CD14-positive monocyte (primary cell): ENCODE data around the gene TBC1D16. TPM values are rescaled to one million over a fixed set of nuclear protein-coding genes. Genes with fewer than 3 reads are reported as not detected.

Experiments used
- DNase-seq, 3 donors: peaks; one replicate each; pipeline ENCODE4 v3.0.0-alpha.2; 2011 to 2022
- H2AFZ ChIP-seq: 2 replicates; pipeline ENCODE4 v1.6.0; 2012; ENCODE audit warnings: mild to moderate bottlenecking, low read depth, low read length, inconsistent platforms; ENCODE audit not compliant: insufficient read depth, poor library complexity, severe bottlenecking
- H3K27ac ChIP-seq, 2 donors: 1 replicate in 1 of 2; 2 replicates in 1 of 2; pipeline ENCODE4 v1.5.1; 2012 to 2013; ENCODE audit warnings: low read length in 2 of 2, control low read depth in 1 of 2, inconsistent platforms in 1 of 2, low read depth in 1 of 2, mild to moderate bottlenecking in 1 of 2
- H3K27me3 ChIP-seq, 2 donors: one replicate each; pipeline versions ENCODE4 v1.6.0 to v1.6.1; 2011 to 2013; ENCODE audit warnings: low read length in 2 of 2; ENCODE audit not compliant: control insufficient read depth in 2 of 2, insufficient read depth in 2 of 2
- H3K36me3 ChIP-seq, 2 donors: replicated peaks in 1 of 2; 1 replicate in 1 of 2; 2 replicates in 1 of 2; pipeline versions ENCODE4 v1.5.1 to v1.6.1; 2012 to 2013; ENCODE audit warnings: low read length in 2 of 2, control low read depth in 1 of 2, inconsistent platforms in 1 of 2, mild to moderate bottlenecking in 1 of 2; ENCODE audit not compliant: insufficient read depth in 2 of 2, control insufficient read depth in 1 of 2
- H3K4me1 ChIP-seq, 2 donors: 1 replicate in 1 of 2; 2 replicates in 1 of 2; pipeline versions ENCODE4 v1.5.1 to v1.6.1; 2012 to 2013; ENCODE audit warnings: low read length in 2 of 2, control low read depth in 1 of 2, inconsistent platforms in 1 of 2, mild to moderate bottlenecking in 1 of 2, moderate library complexity in 1 of 2; ENCODE audit not compliant: insufficient read depth in 2 of 2, control insufficient read depth in 1 of 2
- H3K4me2 ChIP-seq: replicated peaks from 2 replicates; pipeline ENCODE3; 2012; ENCODE audit warnings: low read length, moderate library complexity, mild to moderate bottlenecking; ENCODE audit not compliant: poor library complexity, severe bottlenecking; ENCODE audit errors: extremely low read depth
- H3K4me3 ChIP-seq, 3 experiments: fragments of 200-600 bp in 1 of 3; sonication (generic) in 1 of 3; replicated peaks in 1 of 3; 1 replicate in 2 of 3; 2 replicates in 1 of 3; pipeline ENCODE4 v1.5.1; 2011 to 2013; ENCODE audit warnings: low read length in 3 of 3, mild to moderate bottlenecking in 3 of 3, control low read depth in 2 of 3, low read depth in 2 of 3, inconsistent platforms in 1 of 3, moderate library complexity in 1 of 3
- H3K79me2 ChIP-seq: 2 replicates; pipeline ENCODE4 v1.6.0; 2012; ENCODE audit warnings: mild to moderate bottlenecking, control low read depth, inconsistent platforms, low read length, moderate library complexity; ENCODE audit not compliant: insufficient read depth
- H3K9ac ChIP-seq: 2 replicates; pipeline ENCODE4 v1.6.0; 2017; ENCODE audit warnings: low read length, mild to moderate bottlenecking; ENCODE audit not compliant: insufficient read depth, poor library complexity, severe bottlenecking
- H3K9me3 ChIP-seq, 2 donors: replicated peaks in 1 of 2; 1 replicate in 1 of 2; 2 replicates in 1 of 2; pipeline versions ENCODE4 v1.5.1 to v1.6.1; 2012 to 2013; ENCODE audit warnings: low read length in 2 of 2, control low read depth in 1 of 2; ENCODE audit not compliant: control insufficient read depth in 1 of 2, insufficient read depth in 1 of 2
- H4K20me1 ChIP-seq: 2 replicates; pipeline ENCODE4 v1.6.0; 2012; ENCODE audit warnings: mild to moderate bottlenecking, low read length, control low read depth, moderate library complexity; ENCODE audit not compliant: insufficient read depth
- H3K27ac Mint-ChIP-seq, 7 donors: one replicate each; pipeline ENCODE4 v1.8.0; 2020; ENCODE audit warnings: mild to moderate bottlenecking in 7 of 7, mixed read lengths in 7 of 7, moderate library complexity in 6 of 7, inconsistent platforms in 2 of 7
- H3K27me3 Mint-ChIP-seq, 3 donors: one replicate each; pipeline ENCODE4 v1.8.0; 2021 to 2022; ENCODE audit warnings: low read depth in 3 of 3, mild to moderate bottlenecking in 3 of 3, mixed read lengths in 3 of 3, moderate library complexity in 3 of 3, inconsistent platforms in 1 of 3
- H3K36me3 Mint-ChIP-seq, 2 donors: one replicate each; pipeline ENCODE4 v1.8.0; 2020; ENCODE audit warnings: mixed read lengths in 2 of 2, inconsistent platforms in 1 of 2, mild to moderate bottlenecking in 1 of 2
- H3K4me1 Mint-ChIP-seq: one replicate; pipeline ENCODE4 v1.8.0; 2020; ENCODE audit warnings: mild to moderate bottlenecking, mixed read lengths
- H3K4me3 Mint-ChIP-seq, 2 donors: one replicate each; pipeline ENCODE4 v1.8.0; 2020; ENCODE audit warnings: mild to moderate bottlenecking in 2 of 2, mixed read lengths in 2 of 2, moderate library complexity in 1 of 2
- H3K9me3 Mint-ChIP-seq, 7 donors: one replicate each; pipeline ENCODE4 v1.8.0; 2020 to 2022; ENCODE audit warnings: mixed read lengths in 7 of 7, mild to moderate bottlenecking in 6 of 7, moderate library complexity in 6 of 7, inconsistent platforms in 2 of 7
- WGBS: methylation state at CpG from one replicate; pipeline ENCODE4 v1.1.5; 2013; ENCODE audit warnings: missing lambda C conversion rate; ENCODE audit not compliant: insufficient coverage; 5-methylcytosine and 5-hydroxymethylcytosine counted together
- intact Hi-C, 2 donors: fragments of 100-400 bp; cut with micrococcal nuclease; formaldehyde crosslinking; loops; one replicate each; pipeline versions ENCODE4 v1.15.0 to v1.15.1; 2023
- polyA plus RNA-seq, 3 donors: library from polyadenylated mRNA; depleted of rRNA in 1 of 3; unstranded in 2 of 3; stranded (reverse) in 1 of 3; fragments of 300-500 nt in 2 of 3; fragments of >200 nt in 1 of 3; fragmentation: Illumina TruSeq in 2 of 3; gene quantifications; 1 replicate in 2 of 3; 2 replicates in 1 of 3; pipeline ENCODE4 v1.2.3, GENCODE V29; 2012 to 2021
- TF ChIP-seq, protein P1 (sequence below): fragments of 200-600 bp; IDR thresholded peaks from one replicate; pipeline ENCODE4 v1.8.0; 2022; ENCODE audit warnings: antibody characterized with exemption, mild to moderate bottlenecking

The TBC1D16 gene
- polyA plus RNA-seq, 3 donors = 0.11 to 0.53 (median 0.27) TPM

DNA sequence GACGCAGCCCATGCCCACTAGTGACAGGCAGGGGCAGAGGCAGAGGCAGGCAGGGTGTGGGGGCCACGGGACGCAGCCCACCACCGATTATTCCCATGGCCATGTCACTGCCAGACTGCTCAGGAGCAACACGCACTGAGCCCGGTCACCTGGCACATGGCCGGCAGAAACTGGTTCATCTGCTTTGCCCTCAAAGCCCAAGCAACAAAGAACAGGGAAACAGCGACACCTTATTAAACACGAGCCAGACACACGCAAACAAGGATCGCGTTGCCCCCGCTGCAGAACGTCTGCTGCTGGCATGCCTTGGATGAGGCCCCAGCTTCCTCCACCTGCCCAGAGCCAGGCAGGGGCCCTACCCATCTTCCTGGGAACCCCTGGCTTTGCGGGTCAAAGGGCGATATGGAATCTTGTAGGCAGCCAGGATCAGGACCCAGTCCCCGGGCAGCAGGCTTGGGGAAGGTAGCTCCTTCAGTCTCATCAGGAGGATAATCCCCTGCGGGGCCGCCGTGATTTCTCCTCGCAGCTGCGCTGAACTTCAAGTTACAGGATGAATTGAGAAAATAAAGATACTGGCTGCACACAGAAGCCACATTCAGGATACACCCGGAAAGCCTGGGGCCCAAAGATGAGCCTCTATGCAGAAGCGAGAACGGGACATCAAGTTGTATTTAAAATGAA is 4.8 kb downstream of the TBC1D16 start:
- 89% methylated on average over 25 of the region's 25 CpGs for WGBS
- no peak overlapping the region for H3K9ac ChIP-seq
- peaks cover 10 to 20% of the 10 kb centered on the region in 2 donors for H3K27me3 ChIP-seq
- peaks cover 17 to 29% (median 28%) of the 10 kb centered on the region in 3 donors for H3K27me3 Mint-ChIP-seq
- H4K20me1 ChIP-seq = no peaks in the 10 kb centered on the region
- no peak overlapping the region for H3K27ac Mint-ChIP-seq
- no peak overlapping the region for H3K4me2 ChIP-seq
- no peak overlapping the region for H2AFZ ChIP-seq
- peaks cover 25% of the 10 kb centered on the region for H3K4me1 Mint-ChIP-seq
- DNase-seq = no peak
- H3K36me3 Mint-ChIP-seq = peaks cover 5 to 9% of the 10 kb centered on the region in 2 donors
- H3K27ac ChIP-seq = no peak overlapping the region
- intact Hi-C loops = loop anchor here in 1 of 2 donors (10.0 kb wide), 1 partner anchor 114 kb away; the partner anchor contains the start of gene EIF4A3
- no peak overlapping the region for H3K4me3 Mint-ChIP-seq
- H3K9me3 ChIP-seq = no peaks in the 10 kb centered on the region
- TF ChIP-seq, protein P1, sequence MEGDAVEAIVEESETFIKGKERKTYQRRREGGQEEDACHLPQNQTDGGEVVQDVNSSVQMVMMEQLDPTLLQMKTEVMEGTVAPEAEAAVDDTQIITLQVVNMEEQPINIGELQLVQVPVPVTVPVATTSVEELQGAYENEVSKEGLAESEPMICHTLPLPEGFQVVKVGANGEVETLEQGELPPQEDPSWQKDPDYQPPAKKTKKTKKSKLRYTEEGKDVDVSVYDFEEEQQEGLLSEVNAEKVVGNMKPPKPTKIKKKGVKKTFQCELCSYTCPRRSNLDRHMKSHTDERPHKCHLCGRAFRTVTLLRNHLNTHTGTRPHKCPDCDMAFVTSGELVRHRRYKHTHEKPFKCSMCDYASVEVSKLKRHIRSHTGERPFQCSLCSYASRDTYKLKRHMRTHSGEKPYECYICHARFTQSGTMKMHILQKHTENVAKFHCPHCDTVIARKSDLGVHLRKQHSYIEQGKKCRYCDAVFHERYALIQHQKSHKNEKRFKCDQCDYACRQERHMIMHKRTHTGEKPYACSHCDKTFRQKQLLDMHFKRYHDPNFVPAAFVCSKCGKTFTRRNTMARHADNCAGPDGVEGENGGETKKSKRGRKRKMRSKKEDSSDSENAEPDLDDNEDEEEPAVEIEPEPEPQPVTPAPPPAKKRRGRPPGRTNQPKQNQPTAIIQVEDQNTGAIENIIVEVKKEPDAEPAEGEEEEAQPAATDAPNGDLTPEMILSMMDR = no peak
- peaks cover 0 to 7% (median 3%) of the 10 kb centered on the region in 7 donors for H3K9me3 Mint-ChIP-seq
- H3K79me2 ChIP-seq = no peaks in the 10 kb centered on the region
- H3K4me3 ChIP-seq = no peak overlapping the region
- peaks cover 9 to 17% of the 10 kb centered on the region in 2 donors for H3K4me1 ChIP-seq
- H3K36me3 ChIP-seq = no peaks in the 10 kb centered on the region

GRCh38 chr17:80029258-80029974 is 6.3 kb downstream of the TBC1D16 start:
- peaks cover 7 to 18% (median 17%) of the 10 kb centered on the region in 3 donors for H3K27me3 Mint-ChIP-seq
- H3K79me2 ChIP-seq = no peaks in the 10 kb centered on the region
- no peak overlapping the region for H3K9ac ChIP-seq

More at GRCh38 chr17:80029258-80029974, 6.3 kb downstream of the TBC1D16 start:
- Histone ChIP-seq H3K36me3 (no peaks in the 10 kb centered on the region), H3K4me1 (peaks cover 0 to 7% of the 10 kb centered on the region in 2 donors), H3K4me3 (no peak overlapping the region), H2AFZ (no peak overlapping the region), H3K4me2 (no peak overlapping the region), H3K27ac (no peak overlapping the region), H3K27me3 (peaks cover 3 to 10% of the 10 kb centered on the region in 2 donors), H4K20me1 (no peaks in the 10 kb centered on the region), H3K9me3 (no peaks in the 10 kb centered on the region)
- Mint-ChIP-seq H3K4me1 (peaks cover 15% of the 10 kb centered on the region), H3K27ac (no peak overlapping the region), H3K36me3 (peaks cover 0 to under 1% of the 10 kb centered on the region in 2 donors), H3K4me3 (peak overlapping the region in 1 of 2 donors; percentile 30), H3K9me3 (no peaks in the 10 kb centered on the region)
- TF ChIP-seq, protein P1 = no peak
- intact Hi-C loops = no loop called here
- WGBS = 22% methylated on average over 4 of the region's 9 CpGs
- DNase-seq = peak; percentile 24 to 47 (median 27)
